Motor neuron (in vitro differentiated cells): Measurements from ENCODE around the gene OR2A2. TPM values are rescaled to one million over a fixed set of nuclear protein-coding genes. Genes with fewer than 3 reads are reported as not detected.
"Not testable (repeated sequence)": the region's sequence is repeated elsewhere in the genome, so short reads cannot be mapped to it uniquely, and the experiment has no call there.

ENCODE experiments used
- ATAC-seq, 8 experiments: fragments of 200-7000 bp; cut with Tn5 transposase; replicated peaks in 6 of 8; 2 replicates each; pipeline ENCODE4 v1.8.0; 2021; ENCODE audit warnings: mild to moderate bottlenecking in 8 of 8, moderate library complexity in 8 of 8
- H3K27ac ChIP-seq, 2 donors: fragments of 250-450 bp; sonication (Bioruptor Pico); 2 replicates each; pipeline ENCODE4 v1.9.0; 2021; ENCODE audit warnings: antibody characterized with exemption in 2 of 2, mild to moderate bottlenecking in 2 of 2, moderate library complexity in 1 of 2
- H3K4me1 ChIP-seq, 2 donors: fragments of 250-450 bp; sonication (Bioruptor Pico); replicated peaks in 1 of 2; 2 replicates each; pipeline ENCODE4 v1.6.1; 2021; ENCODE audit warnings: antibody characterized with exemption in 2 of 2, mild to moderate bottlenecking in 2 of 2, moderate library complexity in 1 of 2
- H3K4me3 ChIP-seq, 5 donors: fragments of 250-450 bp; sonication (Bioruptor Pico); 2 replicates each; pipeline ENCODE4 v1.9.0; 2021; ENCODE audit warnings: antibody characterized with exemption in 5 of 5, mild to moderate bottlenecking in 5 of 5, moderate library complexity in 4 of 5
- WGBS, 10 experiments: fragments of 450-650 bp; shearing (Covaris generic); methylation state at CpG; one replicate each; pipeline ENCODE4 v1.0.0; 2022; 5-methylcytosine and 5-hydroxymethylcytosine counted together
- in situ Hi-C, 9 experiments: fragments of 400-800 bp; cut with MboI; loops; one replicate each; pipeline ENCODE4 v1.15.0; 2021; ENCODE audit warnings: low sequenced_read_pairs in 9 of 9, low pct_unique_long_range_greater_than_20kb in 2 of 9; ENCODE audit not compliant: unreplicated experiment in 9 of 9
- total RNA-seq, 8 experiments: library from RNA; unstranded; fragments of 300-600 nt; gene quantifications; 2 replicates each; pipeline versions ENCODE4 v1.2.3 to v1.2.4, GENCODE V29; 2022

OR2A2 gene
- total RNA-seq, 8 experiments from 2014 or later = not detected

GRCh38 chr7:144113651-144114050 is 4.3 kb downstream of the OR2A2 start:
- ATAC-seq = no peak
- no peak overlapping the region for H3K27ac ChIP-seq
- H3K4me3 ChIP-seq = no peak overlapping the region
- in situ Hi-C loops = no loop called here
- 0 to 83% (median 40%) methylated on average over 1 of the region's 1 CpG; no CpG with 5 or more reads in 3 of the 10 experiments for whole genome bisulfite sequencing, 10 experiments
- no peaks in the 10 kb centered on the region for H3K4me1 ChIP-seq

DNA sequence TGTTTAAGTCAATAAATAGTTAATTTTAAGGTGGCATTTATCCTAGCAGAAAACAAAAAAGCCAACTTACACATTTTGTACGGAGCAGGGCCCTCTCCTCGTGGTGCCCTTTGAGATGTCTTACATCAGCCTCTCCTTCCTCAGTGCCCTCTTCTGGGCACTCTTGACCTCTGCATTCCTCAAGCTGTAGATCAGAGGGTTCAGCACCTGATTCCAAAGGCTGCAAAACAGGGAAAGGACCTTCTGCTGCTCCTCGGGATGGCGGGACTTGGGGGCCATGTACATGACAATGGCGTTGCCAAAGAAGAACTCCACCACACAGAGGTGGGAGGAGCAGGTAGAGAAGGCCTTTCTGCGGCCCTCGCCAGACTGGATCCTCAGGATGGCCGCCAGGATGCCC is 9.0 kb downstream of the OR2A2 start:
- Histone ChIP-seq H3K27ac (no peak overlapping the region), H3K4me1 (no peaks in the 10 kb centered on the region), H3K4me3 (no peak overlapping the region)
- in situ Hi-C loops = no loop called here
- ATAC-seq = no peak
- 22 to 83% (median 70%) methylated on average over 1 to 8 of the region's 8 CpGs; no CpG with 5 or more reads in 1 of the 10 experiments for WGBS, 10 experiments

DNA sequence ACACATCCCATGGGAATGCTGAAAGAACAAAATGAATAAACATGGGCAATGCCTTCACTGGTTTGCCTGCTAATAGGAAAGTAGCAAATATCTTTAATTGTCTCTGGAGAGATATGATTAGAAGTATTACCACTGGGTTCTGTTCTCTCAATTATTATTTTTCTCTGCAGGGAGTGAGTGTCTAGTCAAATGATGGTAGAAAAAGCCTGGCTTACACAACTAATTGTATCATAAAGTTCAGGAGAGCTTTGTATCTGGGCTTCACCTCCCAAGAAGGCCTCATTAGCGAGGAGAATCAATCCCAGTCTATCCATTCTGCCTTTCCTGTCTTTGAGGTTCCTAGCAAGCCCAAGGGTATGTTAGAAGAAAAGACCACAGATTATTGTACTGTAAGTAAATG is 13.5 kb downstream of the OR2A2 start, which contains the start of gene OR2A14:
Gene OR2A14 (plus strand): TSS at position 301 of the 400 bp plus-strand sequence. CDS start 5,937 bp downstream, outside the sequence.
- no peak for ATAC-seq
- Histone ChIP-seq H3K4me3 (no peak within 1 kb of the TSS), H3K27ac (no peak within 1 kb of the TSS), H3K4me1 (no peaks in the 10 kb centered on the region)
- in situ Hi-C loops = no loop called here
- WGBS, 10 experiments = 0 to 100% (median 50%) methylated on average over 1 of the region's 1 CpG; no CpG with 5 or more reads in 2 of the 10 experiments

DNA sequence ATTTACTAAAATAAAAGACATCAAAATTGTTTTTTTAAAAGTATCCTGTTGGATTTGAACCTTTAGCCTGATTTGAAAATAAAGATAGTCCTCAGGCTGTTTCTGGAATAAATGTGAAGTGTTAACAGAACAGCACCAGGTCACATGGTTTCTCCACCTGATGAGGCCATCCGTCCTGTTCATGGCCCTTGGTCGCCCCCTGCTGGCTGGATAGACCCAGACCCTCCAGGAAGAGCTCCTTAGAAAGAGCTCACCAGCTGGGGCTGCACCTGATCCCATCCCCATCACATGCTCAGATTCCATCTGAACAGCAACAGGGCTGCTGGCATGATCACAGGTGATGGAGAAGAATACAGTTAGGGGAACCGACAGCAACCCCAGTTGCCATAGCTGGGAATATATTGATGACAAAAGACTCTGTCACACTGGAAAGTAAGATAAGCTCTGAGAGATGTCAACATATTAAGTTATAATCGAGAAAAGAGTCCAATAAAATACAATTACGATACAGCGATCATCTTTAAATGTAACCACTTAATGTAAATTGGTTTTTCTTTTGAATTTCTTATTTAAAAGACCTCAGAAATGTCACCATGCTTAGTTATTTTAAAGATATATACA is 18.4 kb downstream of the OR2A2 start:
- no peak overlapping the region for H3K4me3 ChIP-seq
- peak; percentile 70 to 100 (median 92) for ATAC-seq
- WGBS, 10 experiments = 0 to 100% (median 30%) methylated on average over 1 to 6 of the region's 6 CpGs; no CpG with 5 or more reads in 2 of the 10 experiments
- H3K4me1 ChIP-seq = no peaks in the 10 kb centered on the region
- in situ Hi-C loops = no loop called here
- no peak overlapping the region for H3K27ac ChIP-seq

GRCh38 chr7:144129601-144130000 is 20.2 kb downstream of the OR2A2 start:
- H3K4me3 ChIP-seq, ATAC-seq, in situ Hi-C loops, H3K4me1 ChIP-seq, H3K27ac ChIP-seq: not testable (repeated sequence)
- WGBS, 10 experiments = 0 to 93% (median 40%) methylated on average over 1 to 7 of the region's 9 CpGs; no CpG with 5 or more reads in 3 of the 10 experiments

DNA sequence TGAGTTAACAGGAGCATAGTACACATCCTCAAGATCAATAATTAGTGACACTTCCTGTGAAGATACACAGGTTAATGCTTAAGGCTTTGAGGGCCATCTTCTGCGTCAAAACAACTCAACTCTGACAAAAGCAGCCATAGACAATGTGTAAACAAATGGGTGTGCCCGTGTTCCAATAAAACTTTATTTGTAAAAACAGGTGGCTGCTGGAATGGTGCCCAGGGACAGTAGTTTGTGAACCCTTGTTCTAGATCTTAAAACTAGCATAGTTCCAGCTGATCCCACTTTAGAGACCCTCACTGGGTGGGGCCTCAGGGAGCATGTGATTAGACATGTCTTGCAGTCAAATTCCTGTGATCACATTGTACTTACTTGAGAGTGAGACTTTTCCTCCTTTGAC is 21.3 kb downstream of the OR2A2 start:
- Histone ChIP-seq H3K27ac (no peak overlapping the region), H3K4me3 (no peak overlapping the region), H3K4me1 (no peaks in the 10 kb centered on the region)
- in situ Hi-C loops = no loop called here
- no peak for ATAC-seq
- WGBS, 10 experiments = 17 to 89% (median 67%) methylated on average over 1 to 2 of the region's 2 CpGs; no CpG with 5 or more reads in 2 of the 10 experiments

- in situ Hi-C loops = no loop called here
- H3K27ac ChIP-seq = no peak overlapping the region
- H3K4me3 ChIP-seq = no peak overlapping the region
- no peaks in the 10 kb centered on the region for H3K4me1 ChIP-seq
- WGBS, 10 experiments = 0 to 100% (median 54%) methylated on average over 1 to 3 of the region's 3 CpGs; no CpG with 5 or more reads in 1 of the 10 experiments
- no peak for ATAC-seq
Observed at GRCh38 chr7:144132262-144132661, 22.9 kb downstream of the OR2A2 start.

- Histone ChIP-seq H3K27ac (no peak overlapping the region), H3K4me3 (no peak overlapping the region), H3K4me1 (no peaks in the 10 kb centered on the region)
- in situ Hi-C loops = no loop called here
- no peak for ATAC-seq
- 32 to 100% (median 60%) methylated on average over 2 to 6 of the region's 6 CpGs for WGBS, 10 experiments
Observed at GRCh38 chr7:144133307-144133706, 23.9 kb downstream of the OR2A2 start.

- no peak overlapping the region for H3K27ac ChIP-seq
- H3K4me3 ChIP-seq = no peak overlapping the region
- H3K4me1 ChIP-seq = no peaks in the 10 kb centered on the region
- 0 to 100% (median 72%) methylated on average over 1 of the region's 1 CpG; no CpG with 5 or more reads in 2 of the 10 experiments for WGBS, 10 experiments
- ATAC-seq = no peak
- in situ Hi-C loops = no loop called here
Observed at GRCh38 chr7:144134116-144134515, 24.7 kb downstream of the OR2A2 start.

GRCh38 chr7:144137501-144137900 is 28.1 kb downstream of the OR2A2 start:
- H3K27ac ChIP-seq = no peak overlapping the region
- ATAC-seq = no peak
- 20 to 43% (median 25%) methylated on average over 1 of the region's 1 CpG; no CpG with 5 or more reads in 7 of the 10 experiments for WGBS, 10 experiments
- no peak overlapping the region for H3K4me3 ChIP-seq
- in situ Hi-C loops = no loop called here
- H3K4me1 ChIP-seq = no peaks in the 10 kb centered on the region

DNA sequence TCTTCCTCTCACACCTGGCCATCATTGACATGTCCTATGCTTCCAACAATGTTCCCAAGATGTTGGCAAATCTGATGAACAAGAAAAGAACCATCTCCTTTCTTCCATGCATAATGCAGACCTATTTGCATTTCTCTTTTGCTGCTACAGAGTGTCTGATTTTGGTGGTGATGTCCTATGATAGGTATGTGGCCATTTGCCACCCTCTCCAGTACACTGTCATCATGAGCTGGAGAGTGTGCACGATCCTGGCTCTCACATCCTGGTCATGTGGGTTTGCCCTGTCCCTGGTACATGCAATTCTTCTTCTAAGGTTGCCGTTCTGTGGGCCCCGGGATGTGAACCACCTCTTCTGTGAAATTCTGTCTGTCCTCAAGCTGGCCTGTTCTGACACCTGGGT is 32.8 kb downstream of the OR2A2 start:
- in situ Hi-C loops = no loop called here
- no peaks in the 10 kb centered on the region for H3K4me1 ChIP-seq
- H3K27ac ChIP-seq = no peak overlapping the region
- no peak overlapping the region for H3K4me3 ChIP-seq
- WGBS, 10 experiments = 0 to 100% (median 21%) methylated on average over 1 to 2 of the region's 3 CpGs; no CpG with 5 or more reads in 6 of the 10 experiments
- peak in 1 of 8 experiments; percentile 80 for ATAC-seq

GRCh38 chr7:144144426-144144825 is 35.0 kb downstream of the OR2A2 start:
- in situ Hi-C loops = no loop called here
- ATAC-seq = no peak
- Histone ChIP-seq H3K27ac (no peak overlapping the region), H3K4me1 (no peaks in the 10 kb centered on the region), H3K4me3 (no peak overlapping the region)
- 0 to 100% (median 79%) methylated on average over 1 to 3 of the region's 3 CpGs; no CpG with 5 or more reads in 1 of the 10 experiments for WGBS, 10 experiments

GRCh38 chr7:144148224-144148827 is 38.9 kb downstream of the OR2A2 start:
- Histone ChIP-seq H3K4me1 (no peaks in the 10 kb centered on the region), H3K4me3 (no peak overlapping the region), H3K27ac (no peak overlapping the region)
- ATAC-seq = no peak
- WGBS, 10 experiments = 17 to 73% (median 48%) methylated on average over 1 to 2 of the region's 2 CpGs; no CpG with 5 or more reads in 1 of the 10 experiments
- in situ Hi-C loops = no loop called here
